GM21723 (cell line): ENCODE data around the gene TTC28.

Experiments used
- ATAC-seq: cut with Tn5 transposase; IDR thresholded peaks from one replicate; pipeline ENCODE4 v1.9.1; 2021; ENCODE audit warnings: mild to moderate bottlenecking, moderate library complexity; ENCODE audit not compliant: unreplicated experiment

TTC28 gene

DNA sequence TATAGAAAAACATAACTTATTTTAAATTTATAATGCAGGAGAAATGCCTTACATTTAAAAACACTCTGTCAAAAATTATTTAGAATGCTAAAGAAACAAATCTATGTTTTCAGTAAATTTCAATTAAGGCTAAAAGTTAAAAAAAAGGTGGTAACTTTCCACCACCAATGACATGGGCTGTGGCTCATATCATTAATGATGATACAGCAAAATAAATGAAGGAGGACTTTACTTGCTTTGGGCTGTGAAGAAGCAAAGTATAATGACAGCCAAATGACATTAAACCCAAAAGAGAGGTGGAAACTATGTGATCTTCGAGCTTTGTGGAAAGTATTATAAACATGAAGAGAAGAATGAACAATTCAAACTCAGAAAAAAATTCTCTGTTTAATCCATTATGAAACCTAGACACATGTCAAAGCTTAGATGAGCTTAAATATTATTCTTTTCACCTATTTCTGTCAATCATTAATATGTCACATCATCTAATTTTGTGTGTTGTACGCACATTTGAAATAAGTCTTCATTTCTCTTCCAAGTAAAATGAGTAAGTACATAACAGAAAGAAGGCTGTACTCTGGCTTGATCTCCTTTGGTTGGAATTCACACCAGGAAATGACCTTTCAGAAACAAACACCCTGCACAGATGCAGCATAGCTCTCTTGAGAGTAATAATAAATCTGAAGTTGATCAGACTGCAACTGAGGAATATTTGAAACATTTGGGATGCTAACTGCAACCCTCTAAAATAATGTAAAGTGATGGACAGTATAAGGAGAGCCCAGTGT is 265.8 kb downstream of the TTC28 start:
- ATAC-seq: no peak

- no peak for ATAC-seq
These were observed 267.5 kb downstream of the TTC28 start for GRCh38 chr22:28412109-28412508.

GRCh38 chr22:28411125-28411524 is 268.5 kb downstream of the TTC28 start:
- ATAC-seq: no peak

- no peak for ATAC-seq
These were observed 269.4 kb downstream of the TTC28 start for GRCh38 chr22:28410050-28410816.

GRCh38 chr22:28408709-28409108 is 270.9 kb downstream of the TTC28 start:
- no peak for ATAC-seq

- no peak for ATAC-seq
These were observed 272.0 kb downstream of the TTC28 start for GRCh38 chr22:28407645-28408044.

DNA sequence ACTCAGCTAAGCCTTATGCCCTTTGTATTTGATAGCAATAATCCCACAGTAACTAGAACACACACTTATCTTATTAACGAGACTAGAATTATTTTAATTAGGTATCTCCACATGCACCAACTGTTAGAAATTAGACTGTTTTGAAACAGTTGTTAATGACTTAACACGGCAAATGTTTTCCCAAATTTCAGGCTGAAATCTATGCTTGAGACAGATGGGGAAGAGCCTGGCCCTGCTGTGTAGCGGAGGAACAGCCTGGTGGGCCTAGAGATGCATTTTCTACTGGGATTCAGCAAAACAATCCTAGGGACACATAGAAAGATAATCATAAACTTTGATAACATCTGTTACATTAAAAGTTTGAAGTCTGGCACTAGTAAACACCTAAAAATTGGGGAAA is 273.4 kb downstream of the TTC28 start:
- ATAC-seq: no peak

GRCh38 chr22:28405588-28405987 is 274.1 kb downstream of the TTC28 start:
- ATAC-seq: no peak

DNA sequence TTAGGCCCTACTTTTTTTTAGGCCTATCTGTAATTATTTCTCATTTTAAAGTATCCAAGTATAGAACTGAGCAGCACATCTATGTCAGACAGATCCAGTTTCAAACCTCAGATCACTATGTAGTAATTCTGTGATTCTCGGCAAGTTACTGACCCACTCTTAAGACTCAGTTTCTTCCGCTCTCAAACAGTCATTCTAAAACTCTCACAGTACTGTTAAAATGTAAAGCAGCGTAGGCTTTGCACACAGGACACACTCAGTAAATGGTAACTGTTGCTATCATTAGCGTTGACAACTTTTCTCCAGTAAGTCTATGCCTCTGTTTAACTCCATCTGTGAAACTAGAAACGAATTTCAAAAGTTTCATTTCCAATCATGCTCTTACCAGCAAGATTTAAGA is 277.1 kb downstream of the TTC28 start:
- no peak for ATAC-seq

- no peak for ATAC-seq
These were observed 277.6 kb downstream of the TTC28 start for GRCh38 chr22:28402060-28402459.

DNA sequence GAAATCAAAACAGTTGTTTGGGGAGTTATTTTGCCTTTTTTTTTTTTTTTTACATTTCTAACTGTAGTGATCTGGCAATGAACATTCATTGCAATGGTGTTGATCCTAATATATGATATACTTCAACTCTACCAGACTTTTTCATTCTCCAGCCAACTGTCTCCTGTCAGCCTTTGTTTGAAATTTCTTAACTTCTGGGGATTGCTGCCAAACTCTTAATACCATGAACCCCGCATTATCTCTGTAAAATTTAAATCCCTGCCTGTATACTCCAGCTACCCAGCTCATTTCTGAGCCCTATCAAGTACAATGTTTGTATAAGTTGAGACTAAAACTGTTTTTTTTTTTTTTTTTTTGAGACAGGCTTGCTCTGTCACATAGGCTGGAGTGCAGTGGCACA is 280.7 kb downstream of the TTC28 start:
- no peak for ATAC-seq

DNA sequence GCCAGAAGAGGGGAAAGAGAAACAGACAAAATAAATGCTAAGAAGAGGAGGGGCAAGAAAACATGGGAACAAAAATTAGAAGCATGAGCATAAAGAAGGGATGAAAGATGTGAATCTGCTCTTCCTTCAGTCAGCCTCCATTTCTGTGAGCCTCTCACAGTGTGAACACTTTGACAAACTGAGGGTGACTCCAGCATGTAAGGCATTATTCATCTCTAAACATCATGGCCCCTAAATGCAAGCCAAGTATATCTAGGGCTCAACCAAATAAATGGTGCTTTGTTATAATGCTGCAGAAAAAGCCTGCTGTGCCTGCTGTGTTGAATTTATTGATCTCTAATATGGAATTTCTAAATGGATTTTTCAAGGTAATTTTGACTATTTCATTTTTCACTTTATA is 281.3 kb downstream of the TTC28 start:
- ATAC-seq: no peak

DNA sequence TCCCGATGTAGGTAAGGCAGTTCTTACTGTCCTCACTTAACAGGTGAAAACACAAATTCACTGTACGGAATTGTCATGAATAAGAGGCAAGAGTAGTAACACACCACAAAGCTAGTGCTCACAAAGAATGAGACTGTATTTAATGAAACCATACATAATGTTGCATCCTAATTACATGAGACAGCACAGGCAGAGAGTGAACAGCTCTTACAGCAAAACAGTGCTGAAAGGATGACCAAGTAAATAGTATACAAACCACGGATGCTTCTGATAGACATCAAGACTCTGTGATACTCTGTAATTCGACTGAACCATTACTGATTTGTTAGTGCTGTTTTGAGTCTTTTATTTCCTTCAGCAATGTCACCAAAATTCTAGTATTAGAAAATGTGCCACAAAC is 282.3 kb downstream of the TTC28 start:
- ATAC-seq: no peak

- no peak for ATAC-seq
These were observed 283.5 kb downstream of the TTC28 start for GRCh38 chr22:28395920-28396753.

DNA sequence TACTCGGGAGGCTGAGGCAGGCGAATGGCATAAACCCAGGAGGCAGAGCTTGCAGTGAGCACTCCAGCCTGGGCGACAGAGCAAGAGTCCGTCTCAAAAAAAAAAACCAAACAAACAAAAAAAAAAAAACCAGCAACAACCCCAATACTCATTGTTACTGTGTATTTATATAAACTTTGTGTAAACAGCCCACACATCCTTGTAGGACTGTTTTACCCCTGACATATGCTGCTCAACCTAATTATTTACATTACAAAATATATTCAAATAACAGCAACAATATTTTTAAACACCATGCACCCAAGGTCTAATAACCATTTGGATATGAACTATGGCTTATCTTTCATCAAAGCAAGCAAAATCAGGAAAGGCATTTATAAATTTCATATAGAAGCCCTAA is 284.1 kb downstream of the TTC28 start:
- ATAC-seq: no peak

- ATAC-seq: no peak
These were observed 285.0 kb downstream of the TTC28 start for GRCh38 chr22:28394513-28395110.

DNA sequence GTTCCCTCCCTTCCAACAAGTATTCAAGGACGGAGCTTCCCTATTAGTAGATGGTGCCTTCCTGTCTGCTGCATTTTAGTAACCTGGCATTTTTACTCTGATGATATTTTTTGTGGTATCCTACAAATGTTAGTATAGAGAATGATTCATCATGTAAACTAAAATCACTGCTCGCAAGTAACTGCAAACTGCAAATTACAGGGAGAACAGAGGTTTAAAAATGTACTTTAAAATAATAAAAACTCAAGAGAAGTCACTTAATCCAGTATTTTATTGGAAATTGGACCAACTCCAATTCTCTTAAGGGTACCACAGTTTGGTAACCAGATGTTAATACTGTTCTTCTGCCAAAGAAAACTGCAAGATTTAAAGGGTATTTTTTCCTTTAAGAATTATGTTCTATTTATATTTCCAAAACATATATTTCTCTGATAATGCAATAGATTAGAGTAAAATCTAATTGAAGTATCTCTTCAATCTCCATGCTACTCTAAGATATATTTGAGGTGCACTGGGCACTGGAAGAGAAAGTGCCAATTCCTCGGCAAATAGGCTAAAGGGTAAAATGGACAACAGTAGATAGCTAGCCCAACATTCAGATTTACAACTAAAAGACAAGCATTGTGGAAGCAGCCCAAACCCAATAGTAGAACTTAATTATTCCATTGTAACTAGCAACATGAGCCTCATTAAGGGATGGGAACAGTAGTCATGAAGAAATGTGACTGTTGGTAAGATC is 298.0 kb downstream of the TTC28 start:
- no peak for ATAC-seq

DNA sequence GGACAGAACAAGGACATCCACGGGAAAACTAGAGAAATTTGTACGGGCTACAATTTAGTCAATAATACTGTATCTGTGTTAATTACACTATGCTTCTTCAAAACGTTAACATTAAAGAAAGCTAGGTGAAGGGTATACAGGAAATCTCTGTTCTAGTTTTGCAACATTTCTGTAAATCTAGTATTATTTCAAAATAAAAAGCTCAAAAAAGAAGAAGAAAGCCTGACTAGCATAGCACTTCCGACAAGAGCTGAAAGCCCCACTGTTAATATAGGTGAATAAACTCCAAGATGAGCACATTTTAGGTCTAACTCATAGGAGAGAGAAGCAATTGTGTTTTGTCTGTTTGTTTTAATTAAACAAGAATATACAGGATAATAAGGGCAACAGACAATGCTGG is 299.7 kb downstream of the TTC28 start:
- ATAC-seq: no peak

DNA sequence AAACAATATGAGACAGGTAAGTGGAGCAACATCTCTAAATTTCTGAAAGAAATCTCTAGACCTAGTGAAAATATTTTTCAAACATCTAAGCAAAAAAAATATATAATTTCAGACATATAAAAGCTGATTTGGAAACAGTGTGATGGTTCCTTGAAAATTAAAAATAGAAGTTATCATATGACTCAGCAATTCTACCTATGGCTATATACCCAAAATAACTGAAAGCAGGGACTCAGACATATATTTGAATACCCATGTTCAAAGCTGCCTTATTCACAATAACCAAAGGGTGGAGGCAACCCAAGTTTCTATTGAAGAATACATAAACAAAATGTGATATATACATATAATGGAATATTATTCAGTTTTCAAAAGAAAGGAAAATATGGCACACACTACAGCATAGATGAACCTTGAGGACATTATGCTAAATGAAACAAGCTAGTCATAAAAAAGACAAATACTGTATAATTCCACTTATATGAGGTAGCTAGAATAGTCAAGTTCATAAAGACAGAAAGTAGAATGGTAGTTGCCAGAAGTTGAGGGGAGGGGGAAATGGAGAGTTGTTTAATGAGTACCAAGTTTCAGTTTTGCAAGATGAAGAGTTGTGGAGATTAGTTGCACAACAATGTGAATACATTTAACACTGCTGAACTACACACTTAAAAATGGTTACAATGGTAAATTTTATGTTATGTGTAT is 300.4 kb downstream of the TTC28 start:
- ATAC-seq: no peak
